NCI-H2196 (cell line): ENCODE measurements around the gene NRCAM.

Experiments used
- DNase-seq: peaks from one replicate; lab custom pipeline; 2025; ENCODE audit not compliant: unreplicated experiment; lab: John Stamatoyannopoulos, UW

The NRCAM gene

DNA sequence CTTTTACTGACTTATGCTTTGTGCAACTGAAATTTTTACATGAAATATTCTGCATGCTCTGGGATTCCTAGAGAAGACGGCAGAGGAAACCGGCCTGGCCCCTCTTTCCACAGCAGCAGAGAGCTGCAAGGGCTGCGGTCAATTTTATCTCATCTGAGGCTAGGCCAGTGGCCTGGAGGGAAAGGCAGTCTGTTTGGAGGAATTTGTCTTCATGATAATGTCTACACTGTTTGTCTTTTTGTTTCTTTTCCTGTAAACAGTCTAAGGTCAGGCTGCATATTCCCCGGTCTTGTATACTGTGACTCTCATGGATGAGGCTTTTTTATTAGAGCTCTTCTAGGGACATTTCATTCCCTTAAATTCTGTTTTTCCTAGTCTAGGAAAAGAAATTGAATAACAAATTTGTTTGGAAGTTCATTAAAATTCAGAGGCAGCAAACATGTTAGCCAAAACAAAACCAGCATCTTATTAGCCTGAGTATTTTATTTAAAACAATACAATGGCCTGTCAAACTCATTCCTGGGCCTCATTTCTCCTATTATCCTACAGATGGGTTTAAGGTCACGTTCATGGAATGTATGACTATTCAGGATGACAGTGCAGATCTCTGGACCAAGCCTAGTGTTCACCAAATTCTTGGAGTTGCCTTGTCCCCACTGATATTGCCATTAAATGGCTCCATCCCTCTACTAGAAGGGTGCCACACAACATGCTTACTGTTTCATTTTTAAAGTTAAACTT lies 352.5 kb downstream of the NRCAM start:
- DNase-seq, result no peak

DNA sequence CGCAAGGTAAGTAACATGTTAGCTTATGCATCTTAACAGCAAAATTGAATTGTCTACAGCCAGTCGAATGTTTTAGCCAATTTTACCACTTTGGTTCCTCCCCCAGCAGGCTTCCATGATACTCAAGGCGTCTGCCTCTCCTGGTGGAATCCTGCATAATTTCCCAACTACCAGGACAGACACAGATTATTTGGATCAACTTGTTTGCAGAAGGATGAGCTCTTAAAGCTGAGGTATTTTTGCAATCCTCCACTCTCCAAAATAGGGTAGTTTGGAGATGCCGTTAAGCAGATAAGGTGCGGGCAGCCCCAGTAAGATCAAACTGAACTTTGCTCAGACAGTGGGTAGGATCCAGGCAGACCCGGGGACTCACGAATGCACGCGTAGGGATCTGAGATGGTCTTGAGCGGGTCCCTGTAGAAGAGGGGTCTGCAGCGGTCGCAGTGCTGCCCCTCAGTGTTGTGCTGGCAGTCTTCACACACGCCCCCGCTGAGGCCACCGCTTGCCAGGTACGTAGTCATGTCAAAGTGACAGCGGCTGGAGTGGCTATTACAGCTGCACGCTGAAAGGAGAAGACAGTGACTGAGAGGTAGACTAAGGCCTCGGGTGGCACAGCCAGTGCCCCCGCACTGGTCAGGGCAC lies 353.4 kb downstream of the NRCAM start:
- DNase-seq, result no peak

DNA sequence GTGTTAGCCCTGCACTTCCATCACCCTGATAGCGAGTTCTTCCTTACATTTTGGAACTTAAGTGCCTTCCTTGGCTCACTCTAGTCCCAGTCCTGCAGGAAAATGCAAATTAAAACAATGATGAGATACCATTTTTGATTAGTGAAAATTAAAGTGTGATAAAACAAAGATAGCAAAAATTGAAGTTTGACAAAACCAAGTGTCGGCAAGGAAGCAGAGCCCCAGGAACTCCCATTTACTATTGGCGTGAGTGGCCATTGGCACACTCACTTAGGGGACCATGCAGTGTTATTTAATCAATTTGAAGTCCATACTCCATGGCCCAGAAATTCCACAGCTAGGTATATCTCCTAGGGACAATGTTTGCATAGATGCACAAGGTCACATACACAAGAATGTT lies 354.5 kb downstream of the NRCAM start:
- no peak for DNase-seq

DNA sequence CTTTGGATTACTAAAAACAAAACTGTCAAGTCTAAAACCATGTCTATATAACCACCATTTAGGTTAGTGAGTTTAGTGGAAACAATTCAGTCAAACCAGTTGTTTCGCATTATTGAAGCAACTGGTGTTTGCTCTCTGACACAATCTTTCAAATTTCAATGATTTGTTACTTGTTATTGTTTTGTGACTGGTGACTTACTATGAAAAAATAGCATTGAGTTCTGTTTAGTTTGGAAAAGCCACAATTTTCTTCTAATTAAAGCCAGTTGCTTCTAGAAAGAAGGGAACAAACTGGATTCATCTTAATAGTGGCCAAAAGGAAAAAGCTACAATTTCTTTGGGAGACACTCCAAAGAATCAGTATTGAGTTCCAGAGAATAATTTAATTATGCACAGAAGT lies 356.5 kb downstream of the NRCAM start:
- no peak for DNase-seq

DNA sequence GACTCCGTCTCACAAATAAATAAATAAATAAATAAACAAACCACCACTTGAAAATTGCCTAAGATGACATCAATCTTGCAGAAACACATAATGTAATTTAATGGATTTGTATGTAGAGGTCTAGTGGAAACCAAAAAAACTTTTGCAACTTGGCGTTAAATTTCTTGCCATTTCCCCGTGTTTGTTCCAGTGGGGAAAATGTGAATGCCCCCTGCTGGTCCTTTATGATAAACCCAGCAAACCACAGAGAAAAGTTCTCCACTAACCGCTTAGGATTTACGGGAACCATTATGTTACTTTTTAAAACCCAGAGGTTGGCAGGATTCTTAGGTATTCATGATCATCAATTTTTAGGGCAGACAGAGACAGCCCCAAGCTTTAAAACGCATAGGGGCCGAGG lies 358.5 kb downstream of the NRCAM start:
- no peak for DNase-seq
